PC-9 (cell line): ENCODE results near the gene FOXF1.

Experiments
- EZH2 ChIP-seq: fragments of 200-600 bp; sonication (generic); IDR thresholded peaks from 2 replicates; pipeline ENCODE4 v1.8.0; 2017; ENCODE audit warnings: antibody characterized with exemption, low read depth
- TF ChIP-seq, protein P1 (sequence below): fragments of 200-600 bp; sonication (generic); conservative IDR thresholded peaks from 2 replicates; pipeline ENCODE4 v1.6.1; 2017; ENCODE audit warnings: mixed run types, antibody characterized with exemption, mild to moderate bottlenecking, moderate library complexity

GRCh38 chr16:86508947-86509758 is 1.2 kb upstream of the FOXF1 start:
- TF ChIP-seq, protein P1, sequence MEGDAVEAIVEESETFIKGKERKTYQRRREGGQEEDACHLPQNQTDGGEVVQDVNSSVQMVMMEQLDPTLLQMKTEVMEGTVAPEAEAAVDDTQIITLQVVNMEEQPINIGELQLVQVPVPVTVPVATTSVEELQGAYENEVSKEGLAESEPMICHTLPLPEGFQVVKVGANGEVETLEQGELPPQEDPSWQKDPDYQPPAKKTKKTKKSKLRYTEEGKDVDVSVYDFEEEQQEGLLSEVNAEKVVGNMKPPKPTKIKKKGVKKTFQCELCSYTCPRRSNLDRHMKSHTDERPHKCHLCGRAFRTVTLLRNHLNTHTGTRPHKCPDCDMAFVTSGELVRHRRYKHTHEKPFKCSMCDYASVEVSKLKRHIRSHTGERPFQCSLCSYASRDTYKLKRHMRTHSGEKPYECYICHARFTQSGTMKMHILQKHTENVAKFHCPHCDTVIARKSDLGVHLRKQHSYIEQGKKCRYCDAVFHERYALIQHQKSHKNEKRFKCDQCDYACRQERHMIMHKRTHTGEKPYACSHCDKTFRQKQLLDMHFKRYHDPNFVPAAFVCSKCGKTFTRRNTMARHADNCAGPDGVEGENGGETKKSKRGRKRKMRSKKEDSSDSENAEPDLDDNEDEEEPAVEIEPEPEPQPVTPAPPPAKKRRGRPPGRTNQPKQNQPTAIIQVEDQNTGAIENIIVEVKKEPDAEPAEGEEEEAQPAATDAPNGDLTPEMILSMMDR: no peak
- no peak for TF ChIP-seq EZH2
